Medulla oblongata (tissue), 1 donor: Measurements from ENCODE around the gene DSCAML1.
A peak's percentile ranks its signal among the peaks of the same experiment; 100 is the strongest.

Experiments used
- DNase-seq: peaks from one replicate; pipeline ENCODE4 v3.0.0-alpha.2; 2015; ENCODE audit errors: extremely low spot score

Gene DSCAML1

DNA sequence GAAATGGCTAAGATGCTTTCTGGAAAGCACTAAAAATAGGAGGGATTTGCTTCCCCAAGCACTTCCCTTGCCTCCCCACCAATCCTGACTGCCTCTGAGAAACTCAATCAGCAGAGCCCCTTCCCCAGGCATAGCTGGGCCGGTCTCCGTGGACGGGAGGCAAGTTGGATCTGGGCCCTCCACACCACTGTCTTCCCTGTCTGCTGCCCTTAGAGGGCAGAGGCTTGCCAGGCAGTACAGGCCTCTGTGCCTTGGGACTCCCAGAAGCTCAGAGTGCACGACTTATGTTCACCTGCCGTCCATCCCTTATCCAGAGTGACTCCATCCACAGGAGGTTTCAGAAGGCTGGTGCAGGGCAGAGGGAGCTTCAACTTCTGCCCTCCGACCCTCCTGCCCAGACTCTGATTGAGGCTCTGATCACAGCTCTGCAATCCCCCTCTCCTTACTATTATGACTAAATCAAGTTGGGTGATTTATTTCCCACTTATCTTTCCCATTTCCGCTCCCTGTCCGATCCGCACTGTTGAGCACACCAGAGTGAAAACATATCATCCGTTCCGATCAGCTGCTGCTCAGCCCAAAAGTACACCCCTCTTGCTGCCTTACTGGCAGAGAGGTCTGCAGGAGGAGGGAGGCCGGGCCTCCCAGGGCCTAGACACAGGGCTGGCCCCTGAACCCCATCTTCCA lies 71.8 kb downstream of the DSCAML1 start:
- DNase-seq: no peak

DNA sequence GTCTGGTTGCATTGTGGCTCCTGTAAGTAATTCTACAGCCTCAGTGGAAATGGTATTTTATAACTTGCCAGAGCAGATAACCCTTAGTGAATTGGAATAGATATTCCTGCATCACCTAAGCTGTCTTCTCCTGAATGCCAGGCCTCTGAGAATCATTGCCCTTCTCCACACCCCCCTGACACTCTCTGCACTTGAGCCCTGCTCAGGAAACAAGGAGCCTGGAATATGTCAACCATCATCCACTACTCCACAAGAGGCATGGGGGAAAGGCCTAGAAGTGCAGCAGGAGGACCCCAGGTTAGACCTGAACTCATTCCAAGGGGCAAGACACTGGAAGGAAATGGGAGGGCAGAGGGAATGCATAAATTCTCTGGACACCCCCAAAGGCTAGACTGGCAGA lies 72.4 kb downstream of the DSCAML1 start:
- no peak for DNase-seq

- no peak for DNase-seq
These were observed 72.9 kb downstream of the DSCAML1 start for GRCh38 chr11:117724104-117724503.

DNA sequence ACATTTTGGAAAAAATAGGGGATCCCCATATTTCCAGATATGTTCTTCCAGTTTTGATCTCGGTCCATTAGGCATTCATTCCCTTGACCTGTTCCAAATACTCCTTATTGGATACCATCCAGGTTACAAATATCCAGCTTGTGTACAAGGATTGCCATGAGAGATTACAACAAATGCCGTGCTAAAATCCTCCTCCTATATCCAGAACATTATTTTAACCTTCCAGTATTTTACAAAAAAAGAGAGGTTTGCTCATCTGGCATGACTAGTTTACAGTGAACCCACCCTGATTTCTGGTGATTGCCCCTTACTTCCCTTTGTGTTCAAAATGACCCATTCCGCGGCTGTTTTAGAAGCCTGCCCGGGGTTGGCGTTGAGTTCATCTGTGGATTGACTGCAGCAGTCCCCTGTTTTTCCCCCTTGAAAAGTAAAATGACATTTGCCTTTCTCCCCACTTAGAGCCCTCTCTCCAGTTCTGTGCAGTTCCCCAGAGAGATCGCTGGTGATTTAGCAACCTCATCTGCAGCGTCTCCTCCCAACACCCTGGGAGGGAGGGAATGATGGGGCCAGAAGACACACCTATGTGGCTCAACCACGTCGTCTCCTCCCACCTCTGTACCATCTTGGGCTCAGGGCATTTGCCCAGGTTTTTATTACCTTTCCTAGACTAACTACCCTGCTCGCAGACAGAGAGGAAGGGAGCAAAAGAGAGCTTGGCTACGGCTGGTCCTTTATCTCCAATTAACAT lies 73.6 kb downstream of the DSCAML1 start:
- no peak for DNase-seq

- no peak for DNase-seq
These were observed 74.9 kb downstream of the DSCAML1 start for GRCh38 chr11:117722082-117722481.

DNA sequence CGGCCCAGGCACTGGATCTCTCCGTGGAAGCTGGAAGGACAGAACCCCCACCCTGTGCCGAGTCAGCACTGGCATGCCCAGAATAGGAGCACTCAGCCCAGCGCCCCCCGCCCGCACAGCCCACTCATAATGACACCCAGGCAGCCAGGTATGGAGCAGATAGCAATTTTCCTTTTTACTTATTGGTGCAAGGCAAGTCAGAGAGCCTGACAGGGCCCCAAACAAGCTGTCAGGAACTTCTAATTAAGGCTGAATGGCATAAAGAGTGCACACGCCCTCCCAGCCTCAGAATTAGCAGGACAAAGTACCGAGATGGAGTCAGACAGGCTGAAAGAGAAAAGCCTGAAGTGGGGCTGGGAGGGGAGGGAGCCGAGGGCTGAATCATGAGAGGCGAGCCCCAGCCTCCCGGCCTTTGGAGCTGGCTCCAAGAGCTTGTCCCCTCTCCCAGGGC lies 76.9 kb downstream of the DSCAML1 start:
- no peak for DNase-seq

GRCh38 chr11:117719480-117719879 lies 77.5 kb downstream of the DSCAML1 start:
- no peak for DNase-seq

DNA sequence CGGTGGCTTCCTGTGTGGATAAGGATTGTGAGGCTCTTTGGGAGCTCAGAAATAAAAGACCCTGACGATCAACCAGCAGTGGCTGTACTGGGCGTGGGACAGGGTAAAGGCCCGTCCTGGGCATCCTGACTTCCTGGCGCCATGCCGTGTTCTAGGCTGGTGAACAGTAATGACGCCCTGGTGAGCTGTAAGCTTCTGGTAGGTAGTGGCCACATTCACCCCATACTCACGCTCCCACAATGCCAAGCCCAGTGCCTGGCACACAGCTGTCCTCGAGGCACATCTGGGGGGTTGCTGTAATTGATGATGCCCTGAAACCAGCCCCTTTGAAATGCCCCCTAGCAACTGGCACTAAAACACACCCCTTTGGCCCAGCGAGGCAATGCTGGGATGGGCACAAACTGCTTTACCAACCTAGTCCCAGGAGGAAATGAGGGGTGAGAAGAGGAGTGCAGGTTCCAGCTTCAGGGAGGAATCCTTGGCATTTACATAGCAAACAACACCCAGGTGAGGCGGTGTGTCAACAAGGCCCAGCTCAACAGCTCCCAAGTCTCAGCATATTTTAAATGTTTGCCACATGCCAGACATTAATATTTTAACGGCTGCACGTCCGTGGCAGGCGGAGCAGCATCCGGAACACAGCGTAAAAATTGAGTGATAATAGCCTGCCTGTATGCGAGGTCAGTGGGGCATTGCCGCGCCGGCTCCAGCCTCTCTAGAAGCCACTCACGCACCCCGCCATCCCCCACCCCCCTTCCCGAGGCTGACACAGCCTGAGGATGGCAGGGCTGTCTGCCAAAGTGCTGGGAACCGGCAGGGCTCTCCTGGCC lies 79.3 kb downstream of the DSCAML1 start:
- DNase-seq: peak; percentile 93

DNA sequence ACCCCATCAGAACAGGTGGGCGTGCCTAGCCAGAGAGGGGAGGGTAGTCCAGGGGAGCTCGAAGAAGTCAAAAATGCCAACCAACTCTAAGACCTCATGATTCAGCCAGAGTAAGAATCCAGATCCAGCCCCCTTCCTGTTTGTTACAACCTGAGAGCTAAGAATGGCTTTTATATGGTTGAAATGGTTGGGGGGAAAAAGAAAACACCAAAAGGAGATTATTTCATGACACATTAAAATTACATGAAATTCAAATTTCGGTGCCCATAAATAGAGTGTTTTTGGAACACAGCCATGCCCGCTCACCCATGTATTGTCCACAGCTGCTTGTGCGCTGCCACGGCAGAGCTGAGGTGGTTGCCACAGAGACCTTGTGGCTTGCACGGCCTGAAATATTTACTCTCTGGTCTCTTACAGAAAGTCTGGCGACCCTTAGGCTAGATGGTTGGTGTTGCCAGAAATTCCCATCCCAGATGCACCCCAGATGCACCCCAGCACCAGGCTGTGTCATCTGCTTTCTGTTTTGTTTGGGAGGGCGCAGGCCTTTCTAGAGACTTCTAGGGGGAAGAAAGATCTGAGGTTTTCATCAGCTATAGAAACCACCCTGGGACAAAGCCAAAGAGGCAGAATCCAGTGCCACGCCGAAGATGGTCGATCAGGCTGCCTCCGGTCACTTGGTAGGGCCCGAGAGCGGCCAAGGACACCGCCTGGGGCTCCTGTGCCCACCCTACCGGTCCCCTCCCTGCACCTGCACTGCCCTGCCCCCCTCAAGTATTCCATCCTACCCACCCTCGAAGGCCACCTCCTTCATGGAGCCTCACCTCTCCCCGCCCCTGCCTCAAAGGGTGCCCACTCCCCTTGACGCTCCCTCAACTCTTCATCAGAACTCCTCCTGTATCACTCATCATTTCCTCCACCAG lies 80.2 kb downstream of the DSCAML1 start:
- DNase-seq: no peak

- peak; percentile 72 for DNase-seq
These were observed 81.2 kb downstream of the DSCAML1 start for GRCh38 chr11:117715801-117716200.

- DNase-seq: no peak
These were observed 83.5 kb downstream of the DSCAML1 start for GRCh38 chr11:117713538-117713991.

DNA sequence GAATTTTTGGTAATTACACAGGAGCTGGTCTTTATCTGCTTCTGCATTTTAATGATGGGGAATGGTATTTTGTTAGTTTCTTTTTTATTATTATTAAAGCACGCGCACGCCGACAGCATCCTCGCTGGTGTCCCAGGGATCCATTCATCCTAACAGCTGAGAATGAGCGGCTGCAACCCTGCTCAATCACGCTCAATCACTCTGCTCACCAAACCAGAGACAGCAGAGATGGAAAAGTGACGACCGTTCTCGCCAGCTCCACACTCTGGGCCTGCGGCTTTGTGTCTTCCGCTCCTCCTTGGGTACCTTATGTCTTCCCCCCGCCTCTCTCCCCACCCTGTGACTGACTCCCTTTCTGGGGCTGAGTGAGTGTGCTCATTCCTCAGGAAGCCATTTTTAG lies 84.5 kb downstream of the DSCAML1 start:
- no peak for DNase-seq

DNA sequence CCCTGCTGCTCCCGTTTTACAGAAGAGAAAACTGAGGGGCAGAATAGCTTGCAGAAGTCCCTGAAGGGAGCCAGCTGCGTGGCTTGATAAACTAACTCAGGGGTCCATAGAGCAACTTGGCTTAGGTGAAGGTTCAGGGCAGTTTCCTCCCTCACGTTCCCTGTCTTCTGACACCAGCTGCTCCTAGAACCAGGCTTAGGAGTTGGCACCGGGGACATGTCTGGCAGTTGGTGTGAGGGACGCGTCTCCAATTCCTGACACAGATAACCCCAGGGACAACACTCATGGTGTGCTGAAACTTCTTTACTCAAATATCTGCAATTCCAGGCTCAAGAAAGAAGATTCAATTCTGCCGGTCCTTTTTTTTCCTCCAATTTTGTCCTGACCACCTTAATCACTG lies 85.7 kb downstream of the DSCAML1 start:
- DNase-seq: no peak

GRCh38 chr11:117710211-117710610 lies 86.8 kb downstream of the DSCAML1 start:
- DNase-seq: no peak

DNA sequence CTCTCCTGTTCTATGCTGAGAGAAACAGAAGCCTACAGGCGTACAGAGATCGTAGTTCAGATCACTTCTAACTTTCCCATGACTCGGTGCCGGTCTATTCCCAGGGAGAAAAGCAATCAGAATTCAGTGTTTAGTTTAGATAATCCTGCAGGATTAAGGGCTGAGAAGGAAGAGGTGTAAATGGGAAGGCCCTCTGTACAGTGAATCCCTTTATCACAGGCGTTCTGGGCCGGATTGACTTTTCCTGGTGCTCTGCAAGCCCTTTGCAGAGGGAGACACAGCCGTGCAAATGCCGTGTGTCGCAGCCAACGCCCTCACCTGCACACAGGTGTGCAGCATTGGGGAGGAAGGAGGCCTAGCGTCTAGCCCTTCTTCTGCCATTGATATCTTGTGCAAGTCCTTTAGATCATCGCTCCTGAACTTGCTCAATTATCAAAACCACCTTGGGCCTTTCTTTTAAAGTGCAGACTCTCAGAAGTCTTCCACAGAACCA lies 90.6 kb downstream of the DSCAML1 start:
- no peak for DNase-seq

DNA sequence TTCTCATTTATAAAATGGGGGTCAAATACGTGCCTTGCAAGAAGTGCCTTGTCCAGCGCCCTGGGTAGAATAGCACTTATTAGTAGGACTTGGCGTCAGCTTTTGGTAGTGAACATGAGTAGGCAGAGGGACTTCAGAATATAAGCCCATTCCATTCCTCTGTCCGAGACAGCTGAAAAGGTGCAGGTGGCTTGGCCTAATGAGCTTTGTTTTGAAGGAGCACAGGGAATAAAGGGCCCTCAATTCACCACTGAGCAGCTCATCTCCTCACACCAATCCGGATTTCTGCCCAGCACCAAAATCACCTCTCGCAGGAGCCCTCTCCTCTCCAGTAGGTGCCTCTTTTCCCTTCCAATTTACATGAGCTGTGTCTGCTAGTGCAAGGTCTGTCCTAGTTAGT lies 91.2 kb downstream of the DSCAML1 start:
- no peak for DNase-seq

GRCh38 chr11:117704395-117705100 lies 92.5 kb downstream of the DSCAML1 start:
- no peak for DNase-seq

GRCh38 chr11:117702946-117703598 lies 93.9 kb downstream of the DSCAML1 start:
- no peak for DNase-seq

DNA sequence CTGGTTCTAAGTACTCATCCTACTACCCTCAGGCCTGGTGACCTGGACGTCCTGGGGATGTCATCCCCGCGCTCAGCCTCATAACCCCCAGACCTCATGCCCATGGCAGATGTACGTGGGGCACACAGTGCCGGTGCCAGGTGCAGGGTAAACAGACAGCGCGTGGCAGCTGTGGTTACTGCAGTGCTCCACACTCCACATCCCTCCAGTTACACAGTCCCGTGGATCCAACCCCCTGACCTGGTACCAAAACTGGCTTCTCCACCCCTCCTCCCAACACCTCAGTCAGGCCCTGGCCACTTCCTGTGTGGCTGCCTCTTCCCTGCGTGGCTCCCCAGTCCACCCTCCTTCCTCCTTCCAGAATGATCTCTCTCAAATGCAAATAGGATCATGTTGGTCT lies 95.2 kb downstream of the DSCAML1 start:
- no peak for DNase-seq

GRCh38 chr11:117700551-117700950 lies 96.5 kb downstream of the DSCAML1 start:
- no peak for DNase-seq
